Ishikawa (cell line): ENCODE measurements around the gene SEMA5A.

Source experiments
- CEBPB ChIP-seq: IDR thresholded peaks from 2 replicates; pipeline ENCODE4 v1.6.1; 2012
- CREB1 ChIP-seq: IDR thresholded peaks from 2 replicates; pipeline ENCODE4 v1.6.1; 2012; ENCODE audit warnings: low read depth
- EGR1 ChIP-seq: IDR thresholded peaks from 2 replicates; pipeline ENCODE4 v1.6.1; 2012
- EP300 ChIP-seq: IDR thresholded peaks from 2 replicates; pipeline ENCODE4 v1.6.1; 2012; ENCODE audit warnings: borderline replicate concordance
- FOXM1 ChIP-seq: IDR thresholded peaks from 2 replicates; pipeline ENCODE4 v1.6.1; 2012; ENCODE audit warnings: low read depth, borderline replicate concordance
- NFIC ChIP-seq: IDR thresholded peaks from 2 replicates; pipeline ENCODE4 v1.6.1; 2012
- RAD21 ChIP-seq: IDR thresholded peaks from 2 replicates; pipeline ENCODE4 v1.6.1; 2012; ENCODE audit warnings: low read depth
- TAF1 ChIP-seq: IDR thresholded peaks from 2 replicates; pipeline ENCODE4 v1.6.1; 2012; ENCODE audit warnings: low read depth, mild to moderate bottlenecking
- TCF12 ChIP-seq: IDR thresholded peaks from 2 replicates; pipeline ENCODE4 v1.6.1; 2012; ENCODE audit warnings: low read depth
- TEAD4 ChIP-seq: IDR thresholded peaks from 2 replicates; pipeline ENCODE4 v1.6.1; 2012
- YY1 ChIP-seq: IDR thresholded peaks from 2 replicates; pipeline ENCODE4 v1.6.1; 2012; ENCODE audit warnings: low read depth
- ZBTB7A ChIP-seq: IDR thresholded peaks from 2 replicates; pipeline ENCODE4 v1.6.1; 2012; ENCODE audit warnings: low read depth
- TF ChIP-seq, protein P1 (sequence below): IDR thresholded peaks from 2 replicates; pipeline ENCODE4 v1.6.1; 2012; ENCODE audit warnings: low read depth, mild to moderate bottlenecking
- TF ChIP-seq, protein P2 (sequence below): IDR thresholded peaks from 2 replicates; pipeline ENCODE4 v1.6.1; 2012
- TF ChIP-seq, protein P3 (sequence below): IDR thresholded peaks from 2 replicates; pipeline ENCODE4 v1.6.1; 2012

The SEMA5A gene

DNA sequence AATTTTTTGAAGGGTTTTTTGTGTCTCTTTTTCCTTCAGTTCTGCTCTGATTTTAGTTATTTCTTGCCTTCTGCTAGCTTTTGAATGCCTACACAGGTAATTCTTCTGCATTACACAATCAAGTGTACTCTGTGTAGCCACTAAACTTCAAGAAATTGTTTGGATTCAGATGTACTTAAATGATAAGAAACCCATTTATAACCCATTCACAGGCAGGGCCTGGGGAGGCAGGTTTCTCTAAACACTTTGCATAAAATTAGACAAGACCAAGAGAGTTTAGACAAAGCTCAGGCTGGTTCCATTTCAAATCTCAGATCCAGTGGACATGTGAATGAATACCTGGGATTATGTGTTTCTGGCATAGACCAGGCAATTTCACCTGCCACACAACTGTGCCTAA lies 41.3 kb upstream of the SEMA5A start:
- no peak for TF ChIP-seq ZBTB7A
- TF ChIP-seq YY1: no peak
- TF ChIP-seq EGR1: no peak
- no peak for TF ChIP-seq CREB1
- TF ChIP-seq, protein P1, sequence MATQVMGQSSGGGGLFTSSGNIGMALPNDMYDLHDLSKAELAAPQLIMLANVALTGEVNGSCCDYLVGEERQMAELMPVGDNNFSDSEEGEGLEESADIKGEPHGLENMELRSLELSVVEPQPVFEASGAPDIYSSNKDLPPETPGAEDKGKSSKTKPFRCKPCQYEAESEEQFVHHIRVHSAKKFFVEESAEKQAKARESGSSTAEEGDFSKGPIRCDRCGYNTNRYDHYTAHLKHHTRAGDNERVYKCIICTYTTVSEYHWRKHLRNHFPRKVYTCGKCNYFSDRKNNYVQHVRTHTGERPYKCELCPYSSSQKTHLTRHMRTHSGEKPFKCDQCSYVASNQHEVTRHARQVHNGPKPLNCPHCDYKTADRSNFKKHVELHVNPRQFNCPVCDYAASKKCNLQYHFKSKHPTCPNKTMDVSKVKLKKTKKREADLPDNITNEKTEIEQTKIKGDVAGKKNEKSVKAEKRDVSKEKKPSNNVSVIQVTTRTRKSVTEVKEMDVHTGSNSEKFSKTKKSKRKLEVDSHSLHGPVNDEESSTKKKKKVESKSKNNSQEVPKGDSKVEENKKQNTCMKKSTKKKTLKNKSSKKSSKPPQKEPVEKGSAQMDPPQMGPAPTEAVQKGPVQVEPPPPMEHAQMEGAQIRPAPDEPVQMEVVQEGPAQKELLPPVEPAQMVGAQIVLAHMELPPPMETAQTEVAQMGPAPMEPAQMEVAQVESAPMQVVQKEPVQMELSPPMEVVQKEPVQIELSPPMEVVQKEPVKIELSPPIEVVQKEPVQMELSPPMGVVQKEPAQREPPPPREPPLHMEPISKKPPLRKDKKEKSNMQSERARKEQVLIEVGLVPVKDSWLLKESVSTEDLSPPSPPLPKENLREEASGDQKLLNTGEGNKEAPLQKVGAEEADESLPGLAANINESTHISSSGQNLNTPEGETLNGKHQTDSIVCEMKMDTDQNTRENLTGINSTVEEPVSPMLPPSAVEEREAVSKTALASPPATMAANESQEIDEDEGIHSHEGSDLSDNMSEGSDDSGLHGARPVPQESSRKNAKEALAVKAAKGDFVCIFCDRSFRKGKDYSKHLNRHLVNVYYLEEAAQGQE: no peak
- TF ChIP-seq RAD21: no peak
- no peak for TF ChIP-seq FOXM1
- TF ChIP-seq TEAD4: no peak
- TF ChIP-seq EP300: no peak
- TF ChIP-seq CEBPB: no peak
- TF ChIP-seq TCF12: no peak
- TF ChIP-seq, protein P2, sequence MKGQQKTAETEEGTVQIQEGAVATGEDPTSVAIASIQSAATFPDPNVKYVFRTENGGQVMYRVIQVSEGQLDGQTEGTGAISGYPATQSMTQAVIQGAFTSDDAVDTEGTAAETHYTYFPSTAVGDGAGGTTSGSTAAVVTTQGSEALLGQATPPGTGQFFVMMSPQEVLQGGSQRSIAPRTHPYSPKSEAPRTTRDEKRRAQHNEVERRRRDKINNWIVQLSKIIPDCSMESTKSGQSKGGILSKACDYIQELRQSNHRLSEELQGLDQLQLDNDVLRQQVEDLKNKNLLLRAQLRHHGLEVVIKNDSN: no peak

DNA sequence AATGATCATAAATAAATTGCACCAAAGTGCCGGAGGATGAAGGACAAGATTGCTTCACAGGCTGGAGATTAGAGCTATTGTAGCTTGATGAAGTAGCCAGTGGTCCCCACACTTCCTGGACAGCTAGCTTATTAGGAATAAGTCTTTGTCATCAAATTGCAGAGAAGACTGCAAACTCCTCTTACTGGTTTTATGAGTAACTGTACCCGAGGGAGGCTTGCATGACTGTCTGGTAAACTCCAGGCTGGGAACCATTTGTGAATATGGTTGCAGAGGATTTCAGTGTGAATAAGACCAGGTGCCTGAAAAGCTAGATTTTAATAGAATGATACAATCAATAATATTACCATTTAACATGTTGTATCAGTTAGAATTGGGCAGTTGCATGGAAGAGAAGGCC lies 36.5 kb upstream of the SEMA5A start:
- TF ChIP-seq CREB1 (no peak), YY1 (no peak), NFIC (no peak), EP300 (no peak), TEAD4 (no peak), EGR1 (no peak), TAF1 (no peak)

DNA sequence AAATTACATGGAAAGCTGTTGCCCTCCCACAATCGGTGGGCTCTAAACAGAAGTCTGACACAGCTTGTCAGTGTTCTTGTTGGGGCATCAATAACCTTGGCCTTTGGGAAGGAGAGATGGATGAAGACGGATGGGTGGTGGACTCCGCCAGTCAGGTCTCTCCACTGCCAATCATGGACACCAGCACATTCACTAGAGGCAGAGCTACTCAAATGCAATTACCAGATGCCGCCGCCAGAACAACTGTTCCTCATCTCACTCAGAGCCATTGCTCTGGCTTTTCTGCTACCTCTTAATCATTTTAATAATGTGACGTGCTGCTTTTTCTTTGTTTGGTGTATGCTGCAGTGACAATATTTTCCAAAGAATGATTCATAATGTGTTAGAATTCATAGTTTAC lies 27.9 kb upstream of the SEMA5A start:
- no peak for TF ChIP-seq ZBTB7A
- no peak for TF ChIP-seq NFIC
- TF ChIP-seq CEBPB: no peak
- no peak for TF ChIP-seq EGR1
- TF ChIP-seq, protein P2: no peak
- TF ChIP-seq TCF12: no peak
- TF ChIP-seq, protein P3, sequence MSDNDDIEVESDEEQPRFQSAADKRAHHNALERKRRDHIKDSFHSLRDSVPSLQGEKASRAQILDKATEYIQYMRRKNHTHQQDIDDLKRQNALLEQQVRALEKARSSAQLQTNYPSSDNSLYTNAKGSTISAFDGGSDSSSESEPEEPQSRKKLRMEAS: no peak
- no peak for TF ChIP-seq TAF1
- no peak for TF ChIP-seq FOXM1
- no peak for TF ChIP-seq TEAD4
- no peak for TF ChIP-seq YY1
- TF ChIP-seq, protein P1: no peak
- TF ChIP-seq RAD21: no peak

DNA sequence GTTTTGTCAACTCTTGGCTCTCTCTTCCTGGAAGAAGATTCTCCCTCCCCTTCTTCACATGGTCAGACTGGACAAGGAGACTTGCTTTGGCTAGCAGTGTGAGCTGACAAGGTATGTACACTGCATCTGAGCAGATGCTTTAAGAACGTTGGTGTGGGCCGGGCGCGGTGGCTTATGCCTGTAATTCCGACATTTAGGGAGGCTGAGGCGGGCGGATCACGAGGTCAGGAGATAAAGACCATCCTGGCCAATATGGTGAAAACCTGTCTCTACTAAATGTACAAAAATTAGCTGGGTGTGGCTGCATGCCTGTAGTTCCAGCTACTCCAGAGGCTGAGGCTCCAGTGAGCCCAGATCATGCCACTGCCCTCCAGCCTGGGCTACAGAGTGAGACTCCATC lies 26.4 kb upstream of the SEMA5A start:
- no peak for TF ChIP-seq TCF12
- no peak for TF ChIP-seq NFIC
- no peak for TF ChIP-seq FOXM1
- TF ChIP-seq, protein P1: no peak
- TF ChIP-seq, protein P3: no peak
- TF ChIP-seq CEBPB: no peak
- no peak for TF ChIP-seq EGR1
- TF ChIP-seq RAD21: no peak
- no peak for TF ChIP-seq CREB1
- TF ChIP-seq EP300: no peak
- TF ChIP-seq ZBTB7A: no peak
- no peak for TF ChIP-seq YY1
- TF ChIP-seq TEAD4: no peak

DNA sequence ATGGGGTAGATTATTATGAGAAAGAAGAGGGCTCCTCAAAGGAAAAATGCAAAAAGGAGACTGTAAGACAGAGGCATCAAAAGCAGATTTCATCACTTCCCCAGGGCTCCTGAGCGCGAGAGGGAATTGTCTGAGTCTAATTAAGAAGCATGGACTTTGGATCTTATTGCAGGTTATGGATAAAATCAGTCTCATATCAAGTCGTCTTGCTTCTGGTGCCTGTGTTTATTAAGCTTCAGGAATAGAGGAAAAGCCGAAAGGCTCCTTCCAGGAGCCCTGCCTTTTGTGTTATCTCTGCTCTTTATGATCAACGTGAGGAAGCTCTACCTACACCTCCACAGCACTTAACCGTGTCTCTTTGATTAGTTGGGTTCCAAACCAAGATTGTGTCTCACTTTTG lies 25.0 kb upstream of the SEMA5A start:
- no peak for TF ChIP-seq RAD21
- no peak for TF ChIP-seq CEBPB
- TF ChIP-seq, protein P3: no peak
- TF ChIP-seq YY1: no peak
- no peak for TF ChIP-seq EP300
- TF ChIP-seq, protein P2: no peak
- no peak for TF ChIP-seq FOXM1
- TF ChIP-seq CREB1: no peak
- TF ChIP-seq TAF1: no peak
- TF ChIP-seq TEAD4: no peak
- TF ChIP-seq, protein P1: no peak
- TF ChIP-seq TCF12: no peak
- TF ChIP-seq EGR1: no peak
- no peak for TF ChIP-seq NFIC
- no peak for TF ChIP-seq ZBTB7A
